DMS 273 (cell line): ENCODE results near the gene CSNK2B.

Source experiments
- DNase-seq: peaks from one replicate; lab custom pipeline; 2025; ENCODE audit not compliant: unreplicated experiment; lab: John Stamatoyannopoulos, UW

Gene CSNK2B

GRCh38 chr6:31636698-31637596, 28.9 kb upstream of the CSNK2B start:
- DNase-seq = no peak

- no peak for DNase-seq
Measured at GRCh38 chr6:31639043-31639442, 26.8 kb upstream of the CSNK2B start.

GRCh38 chr6:31639449-31639861, 26.4 kb upstream of the CSNK2B start:
- no peak for DNase-seq

- no peak for DNase-seq
Measured at GRCh38 chr6:31640612-31641011, 25.3 kb upstream of the CSNK2B start.

GRCh38 chr6:31641370-31641769, 24.5 kb upstream of the CSNK2B start:
- DNase-seq = no peak

- DNase-seq = no peak
Measured at GRCh38 chr6:31642798-31643570, 22.9 kb upstream of the CSNK2B start.

GRCh38 chr6:31643818-31644454, 21.9 kb upstream of the CSNK2B start:
- DNase-seq = peak; percentile 48

- DNase-seq = no peak
Measured at GRCh38 chr6:31645325-31645724, 20.6 kb upstream of the CSNK2B start.

- DNase-seq = peak; percentile 91
Measured at GRCh38 chr6:31651602-31652191, 14.2 kb upstream of the CSNK2B start.

GRCh38 chr6:31652925-31653724, 12.8 kb upstream of the CSNK2B start:
- peak; percentile 99 for DNase-seq

GRCh38 chr6:31654574-31655348, 11.1 kb upstream of the CSNK2B start:
- no peak for DNase-seq

GRCh38 chr6:31655349-31656237, 10.3 kb upstream of the CSNK2B start, which contains the start of gene APOM:
APOM (plus strand) TSS chr6:31655894; CDS start chr6:31655967, 73 bp downstream.
- no peak for DNase-seq

GRCh38 chr6:31657406-31658157, 8.3 kb upstream of the CSNK2B start:
- no peak for DNase-seq

- no peak for DNase-seq
Measured at GRCh38 chr6:31658158-31658688, 7.7 kb upstream of the CSNK2B start.

GRCh38 chr6:31658983-31659648, 6.8 kb upstream of the CSNK2B start:
- no peak for DNase-seq

- DNase-seq = no peak
Measured at GRCh38 chr6:31659649-31660380, 6.1 kb upstream of the CSNK2B start.
